ENCODE measurements around the gene CADPS2. TPM values are rescaled to one million over a fixed set of nuclear protein-coding genes. Genes with fewer than 3 reads are reported as not detected.

The CADPS2 gene
- total RNA-seq, 2 experiments from 2014 or later, result not detected

GRCh38 chr7:122578350-122578749, 307.9 kb downstream of the CADPS2 start:
- Mint-ChIP-seq H3K9me3 (peaks cover 4% of the 10 kb centered on the region), H3K27me3 (no peaks in the 10 kb centered on the region), H3K4me3 (no peak overlapping the region), H3K36me3 (ENCODE audit: low read depth) (no peaks in the 10 kb centered on the region), H3K4me1 (ENCODE audit: low read depth) (no peaks in the 10 kb centered on the region), H3K27ac (no peak overlapping the region)
- no peaks in the 10 kb centered on the region for H3K27me3 ChIP-seq (ENCODE audit: control insufficient read depth in 1 of 2, insufficient read depth in 2 of 2, low read length in 2 of 2)
- intact Hi-C loops (cut with DNase I, micrococcal nuclease), result no loop called here
- ChIA-PET POLR2A (no interaction called here), CTCF (no interaction called here)
- no peaks in the 10 kb centered on the region for H3K4me1 ChIP-seq (ENCODE audit: insufficient read depth, low read length)
- H3K4me3 ChIP-seq (ENCODE audit: low read length), result no peak overlapping the region
- ATAC-seq (ENCODE audit: poor library complexity) (no peak), DNase-seq (no peak)
- H3K36me3 ChIP-seq (ENCODE audit: insufficient read depth, low read length), result no peaks in the 10 kb centered on the region
- H3K27ac ChIP-seq (ENCODE audit: low read depth in 1 of 2, low read length in 2 of 2), result no peak overlapping the region
- TF ChIP-seq CTCF (IDR thresholded peaks at IDR 0.05), result no peak
- H3K9me3 ChIP-seq (ENCODE audit: control insufficient read depth in 1 of 2, insufficient read depth in 1 of 2, low read length in 2 of 2), result peaks cover 0 to 3% of the 10 kb centered on the region in 2 experiments

- Mint-ChIP-seq H3K4me1 (ENCODE audit: low read depth) (no peaks in the 10 kb centered on the region), H3K27me3 (no peaks in the 10 kb centered on the region), H3K4me3 (no peak overlapping the region), H3K9me3 (peaks cover 4% of the 10 kb centered on the region), H3K27ac (no peak overlapping the region), H3K36me3 (ENCODE audit: low read depth) (no peaks in the 10 kb centered on the region)
- intact Hi-C loops (cut with DNase I, micrococcal nuclease), result no loop called here
- POLR2A ChIA-PET, result no interaction called here
- no peak overlapping the region for H3K27ac ChIP-seq (ENCODE audit: low read depth in 1 of 2, low read length in 2 of 2)
- peaks cover 0 to 3% of the 10 kb centered on the region in 2 experiments for H3K9me3 ChIP-seq (ENCODE audit: control insufficient read depth in 1 of 2, insufficient read depth in 1 of 2, low read length in 2 of 2)
- TF ChIP-seq CTCF (IDR thresholded peaks at IDR 0.05), result no peak
- H3K36me3 ChIP-seq (ENCODE audit: insufficient read depth, low read length), result no peaks in the 10 kb centered on the region
- no peak overlapping the region for H3K4me3 ChIP-seq (ENCODE audit: low read length)
- H3K27me3 ChIP-seq (ENCODE audit: control insufficient read depth in 1 of 2, insufficient read depth in 2 of 2, low read length in 2 of 2), result no peaks in the 10 kb centered on the region
- ATAC-seq (ENCODE audit: poor library complexity) (no peak), DNase-seq (no peak)
- no peaks in the 10 kb centered on the region for H3K4me1 ChIP-seq (ENCODE audit: insufficient read depth, low read length)
- CTCF ChIA-PET, result no interaction called here
Observed at GRCh38 chr7:122577449-122578003, 308.7 kb downstream of the CADPS2 start.

- ChIA-PET POLR2A (no interaction called here), CTCF (no interaction called here)
- TF ChIP-seq CTCF (IDR thresholded peaks at IDR 0.05), result no peak
- ATAC-seq (ENCODE audit: poor library complexity) (no peak), DNase-seq (no peak)
- no peaks in the 10 kb centered on the region for H3K27me3 Mint-ChIP-seq
- no peaks in the 10 kb centered on the region for H3K36me3 ChIP-seq (ENCODE audit: insufficient read depth, low read length)
- no peak overlapping the region for H3K4me3 ChIP-seq (ENCODE audit: low read length)
- H3K27ac ChIP-seq (ENCODE audit: low read depth in 1 of 2, low read length in 2 of 2), result no peak overlapping the region
- H3K27ac Mint-ChIP-seq, result no peak overlapping the region
- intact Hi-C loops (cut with DNase I, micrococcal nuclease), result no loop called here
- no peak overlapping the region for H3K4me3 Mint-ChIP-seq
- H3K27me3 ChIP-seq (ENCODE audit: control insufficient read depth in 1 of 2, insufficient read depth in 2 of 2, low read length in 2 of 2), result no peaks in the 10 kb centered on the region
- H3K4me1 Mint-ChIP-seq (ENCODE audit: low read depth), result no peaks in the 10 kb centered on the region
- H3K4me1 ChIP-seq (ENCODE audit: insufficient read depth, low read length), result no peaks in the 10 kb centered on the region
- H3K36me3 Mint-ChIP-seq (ENCODE audit: low read depth), result no peaks in the 10 kb centered on the region
- H3K9me3 Mint-ChIP-seq, result peaks cover 5% of the 10 kb centered on the region
- peaks cover 0 to 3% of the 10 kb centered on the region in 2 experiments for H3K9me3 ChIP-seq (ENCODE audit: control insufficient read depth in 1 of 2, insufficient read depth in 1 of 2, low read length in 2 of 2)
Observed at GRCh38 chr7:122572706-122573105, 313.6 kb downstream of the CADPS2 start.

Data from CD4-positive, alpha-beta T cell (primary cell).